ENCODE results near the gene WNT2B. TPM values are rescaled to one million over a fixed set of nuclear protein-coding genes. Genes with fewer than 3 reads are reported as not detected.
"Not testable (repeated sequence)": the region's sequence is repeated elsewhere in the genome, so short reads cannot be mapped to it uniquely, and the experiment has no call there.

WNT2B gene
- 4.4 TPM for total RNA-seq

GRCh38 chr1:112508278-112509004 is at the start of gene WNT2B:
Gene WNT2B (plus strand): TSS chr1:112508965. CDS start chr1:112509263, 298 bp downstream.
- peak; percentile 54 for ATAC-seq

GRCh38 chr1:112460615-112461014 is 48.1 kb upstream of the WNT2B start:
- ATAC-seq = no peak

GRCh38 chr1:112461200-112461871 is 47.4 kb upstream of the WNT2B start:
- peak; percentile 60 for ATAC-seq

- ATAC-seq = no peak
Observed at GRCh38 chr1:112462953-112463279, 45.8 kb upstream of the WNT2B start.

- peak; percentile 84 for ATAC-seq
Observed at GRCh38 chr1:112464501-112464900, 44.3 kb upstream of the WNT2B start.

GRCh38 chr1:112465122-112465521 is 43.6 kb upstream of the WNT2B start:
- ATAC-seq = peak; percentile 19

- ATAC-seq = peak; percentile 73
Observed at GRCh38 chr1:112466078-112466660, 42.6 kb upstream of the WNT2B start.

GRCh38 chr1:112470324-112470723 is 38.4 kb upstream of the WNT2B start:
- ATAC-seq = peak; percentile 46

- no peak for ATAC-seq
Observed at GRCh38 chr1:112470966-112471365, 37.8 kb upstream of the WNT2B start.

GRCh38 chr1:112472142-112472541 is 36.6 kb upstream of the WNT2B start:
- ATAC-seq = no peak

GRCh38 chr1:112477550-112477949 is 31.2 kb upstream of the WNT2B start:
- no peak for ATAC-seq

GRCh38 chr1:112478314-112478713 is 30.5 kb upstream of the WNT2B start:
- no peak for ATAC-seq

- not testable (repeated sequence) for ATAC-seq
Observed at GRCh38 chr1:112486063-112486462, 22.7 kb upstream of the WNT2B start.

GRCh38 chr1:112487686-112488085 is 21.1 kb upstream of the WNT2B start:
- ATAC-seq = not testable (repeated sequence)

- ATAC-seq = no peak
Observed at GRCh38 chr1:112488141-112488540, 20.6 kb upstream of the WNT2B start.

GRCh38 chr1:112492076-112492475 is 16.7 kb upstream of the WNT2B start:
- no peak for ATAC-seq

GRCh38 chr1:112493351-112493750 is 15.4 kb upstream of the WNT2B start:
- ATAC-seq = no peak

GRCh38 chr1:112496290-112496689 is 12.5 kb upstream of the WNT2B start:
- ATAC-seq = no peak

GRCh38 chr1:112501810-112502641 is 6.7 kb upstream of the WNT2B start:
- ATAC-seq = peak; percentile 67

GRCh38 chr1:112502826-112503225 is 5.9 kb upstream of the WNT2B start:
- ATAC-seq = no peak

GRCh38 chr1:112504001-112504660 is 4.6 kb upstream of the WNT2B start:
- no peak for ATAC-seq

- no peak for ATAC-seq
Observed at GRCh38 chr1:112504661-112505399, 3.9 kb upstream of the WNT2B start.

Data from esophagus mucosa (tissue), 1 donor.